Gastroesophageal sphincter (tissue), 3 donors: ENCODE results near the gene PHEX.
"Not testable (repeated sequence)": the region's sequence is repeated elsewhere in the genome, so short reads cannot be mapped to it uniquely, and the experiment has no call there.

Experiments
- EP300 ChIP-seq: sonication (generic); formaldehyde crosslinking; IDR thresholded peaks from one replicate; pipeline ENCODE4 v1.6.1; 2017; ENCODE audit warnings: antibody characterized with exemption, mild to moderate bottlenecking
- POLR2A ChIP-seq, 2 donors: fragments of 450-650 bp; IDR thresholded peaks; one replicate each; pipeline ENCODE4 v1.6.1; 2017; ENCODE audit warnings: antibody characterized with exemption in 2 of 2, mild to moderate bottlenecking in 2 of 2, moderate library complexity in 1 of 2
- POLR2AphosphoS5 ChIP-seq: sonication (generic); formaldehyde crosslinking; IDR thresholded peaks from one replicate; pipeline ENCODE4 v1.6.1; 2017; ENCODE audit warnings: antibody characterized with exemption
- TF ChIP-seq, protein P1 (sequence below), 4 experiments: fragments of 200-600 bp in 2 of 4; fragments of 450-650 bp in 2 of 4; sonication (generic) in 1 of 4; IDR thresholded peaks; one replicate each; pipeline ENCODE4 v1.5.1; 2017 to 2019; ENCODE audit warnings: antibody characterized with exemption in 4 of 4, mild to moderate bottlenecking in 2 of 4, moderate library complexity in 2 of 4

DNA sequence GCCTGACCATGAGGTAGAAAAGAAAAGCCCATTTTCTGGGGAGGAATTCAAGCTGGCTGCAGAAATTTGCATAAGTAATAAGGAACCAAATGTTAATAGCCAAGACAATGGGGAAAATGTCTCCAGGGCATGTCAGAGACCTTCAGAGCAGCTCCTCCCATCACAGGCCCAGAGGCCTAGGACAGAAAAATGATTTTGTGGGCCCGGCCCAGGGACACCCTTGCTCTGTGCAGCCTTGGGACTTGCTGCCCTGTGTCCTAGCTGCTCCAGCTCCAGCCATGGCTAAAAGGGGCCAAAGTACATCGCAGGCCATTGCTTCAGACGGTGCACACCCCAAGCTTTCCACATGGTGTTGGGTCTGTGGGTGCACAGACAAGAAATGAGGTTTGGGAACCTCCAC lies 257.1 kb downstream of the PHEX start:
- TF ChIP-seq, protein P1, sequence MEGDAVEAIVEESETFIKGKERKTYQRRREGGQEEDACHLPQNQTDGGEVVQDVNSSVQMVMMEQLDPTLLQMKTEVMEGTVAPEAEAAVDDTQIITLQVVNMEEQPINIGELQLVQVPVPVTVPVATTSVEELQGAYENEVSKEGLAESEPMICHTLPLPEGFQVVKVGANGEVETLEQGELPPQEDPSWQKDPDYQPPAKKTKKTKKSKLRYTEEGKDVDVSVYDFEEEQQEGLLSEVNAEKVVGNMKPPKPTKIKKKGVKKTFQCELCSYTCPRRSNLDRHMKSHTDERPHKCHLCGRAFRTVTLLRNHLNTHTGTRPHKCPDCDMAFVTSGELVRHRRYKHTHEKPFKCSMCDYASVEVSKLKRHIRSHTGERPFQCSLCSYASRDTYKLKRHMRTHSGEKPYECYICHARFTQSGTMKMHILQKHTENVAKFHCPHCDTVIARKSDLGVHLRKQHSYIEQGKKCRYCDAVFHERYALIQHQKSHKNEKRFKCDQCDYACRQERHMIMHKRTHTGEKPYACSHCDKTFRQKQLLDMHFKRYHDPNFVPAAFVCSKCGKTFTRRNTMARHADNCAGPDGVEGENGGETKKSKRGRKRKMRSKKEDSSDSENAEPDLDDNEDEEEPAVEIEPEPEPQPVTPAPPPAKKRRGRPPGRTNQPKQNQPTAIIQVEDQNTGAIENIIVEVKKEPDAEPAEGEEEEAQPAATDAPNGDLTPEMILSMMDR (IDR thresholded peaks at IDR 0.05): not testable (repeated sequence)
- TF ChIP-seq POLR2A (IDR thresholded peaks at IDR 0.05); POLR2AphosphoS5; EP300: not testable (repeated sequence)
